Subcutaneous adipose tissue (tissue), 4 donors: ENCODE data around the gene UGT1A8. TPM values are rescaled to one million over a fixed set of nuclear protein-coding genes. Genes with fewer than 3 reads are reported as not detected.

ENCODE experiments used
- CTCF ChIP-seq: fragments of 450-650 bp; IDR thresholded peaks from one replicate; pipeline ENCODE4 v1.5.1; 2016; ENCODE audit warnings: low read depth, mild to moderate bottlenecking, control low read depth, antibody characterized with exemption, moderate library complexity
- total RNA-seq, 4 donors: library from RNA; depleted of rRNA; stranded (reverse); fragments of >200 nt; gene quantifications; one replicate each; pipeline ENCODE4 v1.1.0, GENCODE V29; 2016

Gene UGT1A8
- total RNA-seq, 4 donors from 2014 or later = not detected

- TF ChIP-seq CTCF = no peak
Observed at GRCh38 chr2:233789554-233789953, 172.1 kb downstream of the UGT1A8 start.

GRCh38 chr2:233791151-233791882 is 173.9 kb downstream of the UGT1A8 start:
- TF ChIP-seq CTCF = no peak

- no peak for TF ChIP-seq CTCF
Observed at GRCh38 chr2:233791883-233792329, 174.5 kb downstream of the UGT1A8 start.

- no peak for TF ChIP-seq CTCF
Observed at GRCh38 chr2:233792720-233793119, 175.3 kb downstream of the UGT1A8 start.

GRCh38 chr2:233793465-233794127 is 176.2 kb downstream of the UGT1A8 start:
- no peak for TF ChIP-seq CTCF

- no peak for TF ChIP-seq CTCF
Observed at GRCh38 chr2:233794128-233794658, 176.8 kb downstream of the UGT1A8 start.

GRCh38 chr2:233795735-233796171 is 178.3 kb downstream of the UGT1A8 start:
- TF ChIP-seq CTCF = no peak
